ENCODE measurements around the gene CCRL2. TPM values are rescaled to one million over a fixed set of nuclear protein-coding genes. Genes with fewer than 3 reads are reported as not detected.

Gene CCRL2
- total and polyA plus RNA-seq, 2 of the 4 experiments (the other 2 are of a cell fraction), result 0.29 to 0.36 TPM

- H4K8ac ChIP-seq (ENCODE audit: low read depth in 2 of 2, low read length in 2 of 2), result no peak overlapping the region
- ChIA-PET CTCF (no interaction called here), POLR2A (ENCODE audit: unreplicated experiment) (no interaction called here)
- peaks cover 29% of the 10 kb centered on the region for H3K27me3 ChIP-seq (ENCODE audit: control insufficient read depth, insufficient read depth, low read length)
- no peak overlapping the region for H3K56ac ChIP-seq (ENCODE audit: extremely low read depth, insufficient read depth, low read length)
- no peak overlapping the region for H3K27ac ChIP-seq (ENCODE audit: insufficient read depth, low read length)
- intact Hi-C loops (cut with micrococcal nuclease), result no loop called here
- dilution Hi-C loops (cut with HindIII; ENCODE audit: low sequenced_read_pairs, unreplicated experiment), result no loop called here
- no peak overlapping the region for H3K9ac ChIP-seq (ENCODE audit: low read depth, low read length)
- no peak overlapping the region for H2BK120ac ChIP-seq (ENCODE audit: low read depth, low read length)
- H4K5ac ChIP-seq (ENCODE audit: low read depth, low read length), result no peak overlapping the region
- H3K36me3 ChIP-seq (ENCODE audit: control insufficient read depth, insufficient read depth, low read length), result no peaks in the 10 kb centered on the region
- no peak overlapping the region for H3K4me2 ChIP-seq (ENCODE audit: low read depth, low read length)
- H2AFZ ChIP-seq (replicated peaks; ENCODE audit: low read length, poor library complexity), result no peak overlapping the region
- no peak overlapping the region for H3K14ac ChIP-seq (replicated peaks; ENCODE audit: low read depth, low read length)
- TF ChIP-seq NFE2L2 (IDR thresholded peaks at IDR 0.05; ENCODE audit: low read depth, low read length) (no peak), RAD21 (IDR thresholded peaks at IDR 0.05; ENCODE audit: low read length) (no peak), SMC3 (IDR thresholded peaks at IDR 0.05; ENCODE audit: low read depth, low read length) (no peak), BHLHE40 (IDR thresholded peaks at IDR 0.05; ENCODE audit: low read depth, low read length) (no peak), CHD1 (IDR thresholded peaks at IDR 0.05; ENCODE audit: low read depth, low read length) (no peak), FOS (IDR thresholded peaks at IDR 0.05; ENCODE audit: low read depth, low read length) (no peak), CEBPB (IDR thresholded peaks at IDR 0.05; ENCODE audit: low read depth, low read length) (no peak), MXI1 (IDR thresholded peaks at IDR 0.05; ENCODE audit: borderline replicate concordance, low read depth, low read length) (no peak), RFX5 (IDR thresholded peaks at IDR 0.05; ENCODE audit: low read depth, low read length) (no peak), USF2 (IDR thresholded peaks at IDR 0.05; ENCODE audit: low read depth, low read length) (no peak), MAFK (IDR thresholded peaks at IDR 0.05; ENCODE audit: low read depth, low read length) (no peak), POLR2A (IDR thresholded peaks at IDR 0.05; ENCODE audit: low read depth, low read length) (no peak), MAZ (IDR thresholded peaks at IDR 0.05; ENCODE audit: borderline replicate concordance, low read depth, low read length) (no peak), RCOR1 (IDR thresholded peaks at IDR 0.05; ENCODE audit: insufficient replicate concordance, low read length) (no peak)
- TF ChIP-seq, protein P1, sequence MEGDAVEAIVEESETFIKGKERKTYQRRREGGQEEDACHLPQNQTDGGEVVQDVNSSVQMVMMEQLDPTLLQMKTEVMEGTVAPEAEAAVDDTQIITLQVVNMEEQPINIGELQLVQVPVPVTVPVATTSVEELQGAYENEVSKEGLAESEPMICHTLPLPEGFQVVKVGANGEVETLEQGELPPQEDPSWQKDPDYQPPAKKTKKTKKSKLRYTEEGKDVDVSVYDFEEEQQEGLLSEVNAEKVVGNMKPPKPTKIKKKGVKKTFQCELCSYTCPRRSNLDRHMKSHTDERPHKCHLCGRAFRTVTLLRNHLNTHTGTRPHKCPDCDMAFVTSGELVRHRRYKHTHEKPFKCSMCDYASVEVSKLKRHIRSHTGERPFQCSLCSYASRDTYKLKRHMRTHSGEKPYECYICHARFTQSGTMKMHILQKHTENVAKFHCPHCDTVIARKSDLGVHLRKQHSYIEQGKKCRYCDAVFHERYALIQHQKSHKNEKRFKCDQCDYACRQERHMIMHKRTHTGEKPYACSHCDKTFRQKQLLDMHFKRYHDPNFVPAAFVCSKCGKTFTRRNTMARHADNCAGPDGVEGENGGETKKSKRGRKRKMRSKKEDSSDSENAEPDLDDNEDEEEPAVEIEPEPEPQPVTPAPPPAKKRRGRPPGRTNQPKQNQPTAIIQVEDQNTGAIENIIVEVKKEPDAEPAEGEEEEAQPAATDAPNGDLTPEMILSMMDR (conservative IDR thresholded peaks at IDR 0.05; ENCODE audit: low read depth, low read length), result no peak
- TF ChIP-seq, protein P2, sequence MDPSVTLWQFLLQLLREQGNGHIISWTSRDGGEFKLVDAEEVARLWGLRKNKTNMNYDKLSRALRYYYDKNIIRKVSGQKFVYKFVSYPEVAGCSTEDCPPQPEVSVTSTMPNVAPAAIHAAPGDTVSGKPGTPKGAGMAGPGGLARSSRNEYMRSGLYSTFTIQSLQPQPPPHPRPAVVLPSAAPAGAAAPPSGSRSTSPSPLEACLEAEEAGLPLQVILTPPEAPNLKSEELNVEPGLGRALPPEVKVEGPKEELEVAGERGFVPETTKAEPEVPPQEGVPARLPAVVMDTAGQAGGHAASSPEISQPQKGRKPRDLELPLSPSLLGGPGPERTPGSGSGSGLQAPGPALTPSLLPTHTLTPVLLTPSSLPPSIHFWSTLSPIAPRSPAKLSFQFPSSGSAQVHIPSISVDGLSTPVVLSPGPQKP (IDR thresholded peaks at IDR 0.05; ENCODE audit: borderline replicate concordance, low read depth, low read length), result no peak
- no peaks in the 10 kb centered on the region for H3K9me1 ChIP-seq (ENCODE audit: insufficient read depth, low read length)
- WGBS, 2 experiments (ENCODE audit: extremely low coverage in 2 of 2, insufficient read length in 1 of 2), result 31% methylated on average over 2 of the region's 3 CpGs; no CpG with 5 or more reads in 1 of the 2 experiments
- H3K79me1 ChIP-seq (ENCODE audit: low read depth in 1 of 2, low read length in 2 of 2), result no peaks in the 10 kb centered on the region
- no peak overlapping the region for H3K23ac ChIP-seq (ENCODE audit: low read depth, low read length)
- BruUV-seq (replicated peaks), result no TSS peak
- no peak overlapping the region for H2AK5ac ChIP-seq (ENCODE audit: low read depth, low read length)
- no peaks in the 10 kb centered on the region for H3K4me1 ChIP-seq (ENCODE audit: control insufficient read depth, insufficient read depth, low read length)
- no peak overlapping the region for H3K18ac ChIP-seq (ENCODE audit: low read depth, low read length)
- H3K4me3 ChIP-seq (ENCODE audit: insufficient read depth, low read depth, low read length), result no peak overlapping the region
- H3K4ac ChIP-seq (ENCODE audit: low read depth, low read length), result no peak overlapping the region
- ATAC-seq (ENCODE audit: low read depth), result no peak
- no peak overlapping the region for H2BK5ac ChIP-seq (ENCODE audit: low read depth, low read length, poor library complexity, severe bottlenecking)
- H4K20me1 ChIP-seq (ENCODE audit: insufficient read depth, low read length), result no peaks in the 10 kb centered on the region
- H4K91ac ChIP-seq (ENCODE audit: insufficient read depth, low read depth, low read length), result no peak overlapping the region
- H2BK15ac ChIP-seq (ENCODE audit: low read depth, low read length), result no peak overlapping the region
- no peak overlapping the region for H2AK9ac ChIP-seq (replicated peaks; ENCODE audit: low read depth, low read length, poor library complexity)
- in situ Hi-C loops (cut with MboI; ENCODE audit: low sequenced_read_pairs), result no loop called here
- H2BK20ac ChIP-seq (ENCODE audit: low read depth, low read length), result no peak overlapping the region
- DNase-seq, result no peak
- H3K9me3 ChIP-seq (ENCODE audit: control insufficient read depth, insufficient read depth, low read length), result no peaks in the 10 kb centered on the region; the same call in 1 of the 2 replicates
These were observed 28.1 kb downstream of the CCRL2 start for GRCh38 chr3:46435081-46435726.
